ENCODE data around the gene PARP11.

Gene PARP11

DNA sequence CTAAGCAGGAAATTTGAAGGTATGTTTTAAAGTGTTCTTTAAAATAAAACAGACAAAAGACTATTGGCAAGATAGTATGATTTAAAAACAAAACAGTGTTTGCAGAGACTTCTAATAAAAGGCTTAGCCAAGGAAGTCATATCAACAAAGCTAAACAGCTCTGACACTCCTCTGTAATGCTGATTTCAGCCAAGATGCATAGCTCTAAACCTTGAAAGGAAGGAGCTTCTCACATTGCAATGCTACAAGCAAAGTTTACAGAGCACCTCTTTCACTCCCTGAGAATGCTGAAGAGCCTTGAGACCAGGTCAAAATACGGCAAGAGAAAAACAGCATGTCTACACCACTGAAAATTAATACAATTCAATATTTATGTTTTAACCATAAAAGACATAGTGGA is 51.8 kb downstream of the PARP11 start:
- no peak overlapping the region for H3K4me3 ChIP-seq (ENCODE audit: low read length)
- peaks cover 25% of the 10 kb centered on the region for H3K4me1 ChIP-seq (ENCODE audit: insufficient read depth, low read length)
- H3K9me3 ChIP-seq (ENCODE audit: insufficient read depth, low read depth, low read length) = no peaks in the 10 kb centered on the region
- no peak overlapping the region for H3K9ac ChIP-seq (ENCODE audit: low read depth, low read length)
- H3K27ac ChIP-seq (ENCODE audit: low read depth, low read length) = peak overlapping the region; percentile 85
- no peaks in the 10 kb centered on the region for H3K27me3 ChIP-seq (ENCODE audit: insufficient read depth, low read length)
- WGBS = 23% methylated on average over 1 of the region's 1 CpG
- H3K36me3 ChIP-seq (ENCODE audit: insufficient read depth, low read length) = peaks cover 10% of the 10 kb centered on the region

DNA sequence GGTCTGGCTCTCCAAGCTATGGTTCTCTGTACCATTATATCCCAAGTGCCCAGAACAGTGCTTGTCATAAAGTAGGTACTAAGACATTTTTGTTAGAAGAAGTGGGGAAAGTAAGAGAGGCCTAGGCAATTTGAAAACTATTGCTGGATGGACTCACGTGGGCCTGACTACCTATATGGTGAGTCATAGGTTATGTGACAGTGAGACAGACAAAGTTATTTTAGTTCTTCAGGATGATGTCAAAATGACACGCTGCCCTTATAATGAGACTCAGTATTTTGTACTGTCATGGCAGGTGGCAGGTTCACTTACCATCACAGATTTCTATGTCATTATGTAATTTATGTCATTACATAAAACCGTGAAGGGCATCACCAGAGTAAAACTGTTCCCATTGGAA is 53.1 kb downstream of the PARP11 start:
- WGBS = 89% methylated on average over 2 of the region's 3 CpGs
- H3K9ac ChIP-seq (ENCODE audit: low read depth, low read length) = no peak overlapping the region
- H3K4me1 ChIP-seq (ENCODE audit: insufficient read depth, low read length) = peaks cover 25% of the 10 kb centered on the region
- no peaks in the 10 kb centered on the region for H3K9me3 ChIP-seq (ENCODE audit: insufficient read depth, low read depth, low read length)
- no peaks in the 10 kb centered on the region for H3K27me3 ChIP-seq (ENCODE audit: insufficient read depth, low read length)
- no peak overlapping the region for H3K27ac ChIP-seq (ENCODE audit: low read depth, low read length)
- H3K36me3 ChIP-seq (ENCODE audit: insufficient read depth, low read length) = peaks cover 1% of the 10 kb centered on the region; the same call in 1 of the 2 replicates
- no peak overlapping the region for H3K4me3 ChIP-seq (ENCODE audit: low read length)

DNA sequence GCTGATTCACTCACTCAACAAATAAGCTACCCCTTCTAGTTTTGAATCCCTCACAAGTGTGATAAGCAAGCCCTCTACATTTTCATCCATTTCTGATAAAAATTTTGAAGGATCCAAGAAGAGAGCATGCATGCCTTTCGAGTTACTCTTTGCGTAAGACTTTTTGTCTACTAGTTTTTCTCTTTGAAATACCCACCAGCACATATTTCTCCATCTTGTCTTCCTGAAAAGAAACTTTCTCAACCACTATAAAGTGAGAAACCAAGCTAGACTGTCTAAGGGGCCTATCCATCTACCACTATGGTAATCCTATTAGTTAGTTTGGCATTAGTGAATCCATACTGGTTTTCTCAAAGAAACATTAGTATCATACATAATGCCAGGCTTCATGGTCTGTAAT is 56.9 kb downstream of the PARP11 start:
- Histone ChIP-seq H3K9me3 (ENCODE audit: insufficient read depth, low read depth, low read length) (no peaks in the 10 kb centered on the region), H3K4me1 (ENCODE audit: insufficient read depth, low read length) (peaks cover 13% of the 10 kb centered on the region), H3K4me3 (ENCODE audit: low read length) (no peak overlapping the region), H3K27me3 (ENCODE audit: insufficient read depth, low read length) (no peaks in the 10 kb centered on the region), H3K9ac (ENCODE audit: low read depth, low read length) (no peak overlapping the region), H3K36me3 (ENCODE audit: insufficient read depth, low read length) (peaks cover 15% of the 10 kb centered on the region), H3K27ac (ENCODE audit: low read depth, low read length) (no peak overlapping the region)
- WGBS = 92% methylated on average over 2 of the region's 2 CpGs

DNA sequence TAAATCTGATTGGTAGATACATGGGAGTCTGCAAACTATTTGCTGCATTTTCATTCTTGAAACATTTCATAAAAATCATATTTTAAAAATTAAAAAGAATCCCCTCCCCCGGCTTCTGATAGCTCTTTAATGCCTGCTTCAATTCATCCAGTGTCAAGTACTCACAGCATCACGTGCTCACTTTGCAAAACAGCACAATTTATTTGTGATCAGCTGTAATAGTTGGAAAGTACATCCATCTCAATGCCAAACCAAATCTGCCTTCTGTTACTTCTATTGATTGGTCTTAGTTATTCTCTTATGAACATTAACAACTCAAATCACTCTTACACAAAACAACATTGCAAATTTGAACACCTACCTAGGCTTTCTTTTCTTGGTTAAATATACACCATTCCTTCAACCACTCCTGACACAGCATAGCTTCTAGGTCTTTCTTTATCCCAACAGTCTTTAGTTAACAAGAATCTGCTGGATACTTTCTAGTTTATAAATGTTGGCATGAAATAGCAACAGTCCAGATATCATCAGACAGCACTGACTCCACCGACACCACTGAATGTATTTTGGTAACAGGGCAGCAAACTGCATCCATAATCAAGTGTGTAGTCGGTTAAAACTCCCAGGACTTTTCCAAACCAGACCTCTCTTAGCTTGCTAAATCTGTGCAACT is 58.0 kb downstream of the PARP11 start:
- no peak overlapping the region for H3K27ac ChIP-seq (ENCODE audit: low read depth, low read length)
- 92% methylated on average over 4 of the region's 4 CpGs for WGBS
- H3K4me1 ChIP-seq (ENCODE audit: insufficient read depth, low read length) = peaks cover 3% of the 10 kb centered on the region
- peaks cover 15% of the 10 kb centered on the region for H3K36me3 ChIP-seq (ENCODE audit: insufficient read depth, low read length)
- no peaks in the 10 kb centered on the region for H3K9me3 ChIP-seq (ENCODE audit: insufficient read depth, low read depth, low read length)
- no peak overlapping the region for H3K9ac ChIP-seq (ENCODE audit: low read depth, low read length)
- H3K4me3 ChIP-seq (ENCODE audit: low read length) = no peak overlapping the region
- no peaks in the 10 kb centered on the region for H3K27me3 ChIP-seq (ENCODE audit: insufficient read depth, low read length)

DNA sequence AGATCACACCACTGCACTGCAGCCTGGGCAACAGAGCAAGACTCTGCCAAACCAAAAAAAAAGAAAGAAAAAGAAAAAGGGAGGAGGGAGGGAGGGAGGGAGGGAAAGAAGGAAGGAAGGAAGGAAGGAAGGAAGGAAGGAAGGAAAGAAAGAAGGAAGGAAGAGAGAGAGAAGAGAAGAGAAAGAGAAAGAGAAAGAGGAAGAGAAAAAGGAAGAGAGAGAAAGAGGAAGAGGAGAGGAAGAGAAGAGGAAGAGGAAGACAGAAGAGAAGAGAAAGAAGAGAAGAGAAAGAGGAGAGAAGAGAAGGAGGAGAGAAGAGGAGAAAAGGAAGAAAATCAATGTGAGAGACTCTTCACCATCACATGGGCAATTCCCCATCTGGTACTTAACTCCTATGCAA is 62.7 kb downstream of the PARP11 start:
- H3K9ac ChIP-seq (ENCODE audit: low read depth, low read length) = no peak overlapping the region
- H3K9me3 ChIP-seq (ENCODE audit: insufficient read depth, low read depth, low read length) = no peaks in the 10 kb centered on the region
- H3K4me3 ChIP-seq (ENCODE audit: low read length) = no peak overlapping the region
- no peaks in the 10 kb centered on the region for H3K4me1 ChIP-seq (ENCODE audit: insufficient read depth, low read length)
- no peak overlapping the region for H3K27ac ChIP-seq (ENCODE audit: low read depth, low read length)
- H3K36me3 ChIP-seq (ENCODE audit: insufficient read depth, low read length) = peaks cover 15% of the 10 kb centered on the region
- no peaks in the 10 kb centered on the region for H3K27me3 ChIP-seq (ENCODE audit: insufficient read depth, low read length)

DNA sequence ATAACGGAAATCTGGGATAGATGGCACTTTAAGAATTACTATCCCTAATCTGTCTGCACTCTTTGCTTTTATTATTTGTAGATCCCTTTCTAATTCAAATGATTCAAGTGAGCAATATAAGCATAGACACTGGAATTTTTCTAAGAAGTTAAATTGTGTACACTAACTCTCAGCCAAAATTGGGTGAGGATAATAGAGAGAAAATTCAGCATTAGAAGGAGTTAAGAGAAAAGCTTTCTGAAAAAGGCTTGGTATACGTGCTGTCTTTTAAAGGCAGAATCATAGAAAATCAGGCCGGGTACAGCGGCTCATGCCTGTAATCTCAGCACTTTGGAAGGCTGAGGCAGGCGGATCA is 63.2 kb downstream of the PARP11 start:
- Histone ChIP-seq H3K27ac (ENCODE audit: low read depth, low read length) (no peak overlapping the region), H3K4me1 (ENCODE audit: insufficient read depth, low read length) (no peaks in the 10 kb centered on the region)

DNA sequence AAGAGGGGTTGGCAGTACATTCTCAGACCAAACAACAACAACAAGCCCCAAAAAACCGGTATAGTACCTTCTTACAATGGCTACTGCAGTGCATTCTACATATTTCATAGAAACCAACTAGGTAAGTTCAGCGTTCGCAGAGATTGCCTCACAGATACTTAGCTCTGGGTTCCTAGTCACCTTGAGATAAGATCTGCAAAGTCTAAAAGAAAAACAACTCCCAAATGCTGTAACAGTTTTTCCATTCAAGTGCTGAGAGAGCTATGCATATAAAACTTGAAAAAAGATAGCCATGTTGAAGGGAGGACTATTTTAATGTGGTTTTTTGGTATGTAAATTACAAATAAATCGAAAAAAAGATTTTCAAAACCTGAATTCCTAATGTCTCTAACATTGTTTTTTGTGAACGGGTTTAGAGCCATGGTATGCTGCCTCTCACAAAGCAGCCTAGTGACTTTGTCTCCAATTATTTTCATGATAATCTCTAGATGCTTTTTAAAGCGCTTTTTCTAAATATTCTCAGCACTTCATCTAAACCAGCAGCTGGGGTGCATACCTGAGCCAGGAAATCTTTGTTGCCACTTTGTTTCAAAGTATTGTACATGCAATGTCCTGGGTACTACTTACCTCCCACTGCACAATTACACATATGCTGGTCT is 63.7 kb downstream of the PARP11 start:
- H3K4me3 ChIP-seq (ENCODE audit: low read length) = no peak overlapping the region
- H3K27me3 ChIP-seq (ENCODE audit: insufficient read depth, low read length) = no peaks in the 10 kb centered on the region
- no peaks in the 10 kb centered on the region for H3K9me3 ChIP-seq (ENCODE audit: insufficient read depth, low read depth, low read length)
- H3K4me1 ChIP-seq (ENCODE audit: insufficient read depth, low read length) = no peaks in the 10 kb centered on the region
- peaks cover 11% of the 10 kb centered on the region; the same call in 1 of the 2 replicates for H3K36me3 ChIP-seq (ENCODE audit: insufficient read depth, low read length)
- WGBS = 89% methylated on average over 6 of the region's 6 CpGs
- no peak overlapping the region for H3K27ac ChIP-seq (ENCODE audit: low read depth, low read length)
- H3K9ac ChIP-seq (ENCODE audit: low read depth, low read length) = no peak overlapping the region

More for the DNA sequence above, 63.2 kb downstream of the PARP11 start:
- Histone ChIP-seq H3K9me3 (ENCODE audit: insufficient read depth, low read depth, low read length) (no peaks in the 10 kb centered on the region), H3K36me3 (ENCODE audit: insufficient read depth, low read length) (peaks cover 15% of the 10 kb centered on the region), H3K4me3 (ENCODE audit: low read length) (no peak overlapping the region), H3K9ac (ENCODE audit: low read depth, low read length) (no peak overlapping the region), H3K27me3 (ENCODE audit: insufficient read depth, low read length) (no peaks in the 10 kb centered on the region)
- 93% methylated on average over 5 of the region's 5 CpGs for WGBS

DNA sequence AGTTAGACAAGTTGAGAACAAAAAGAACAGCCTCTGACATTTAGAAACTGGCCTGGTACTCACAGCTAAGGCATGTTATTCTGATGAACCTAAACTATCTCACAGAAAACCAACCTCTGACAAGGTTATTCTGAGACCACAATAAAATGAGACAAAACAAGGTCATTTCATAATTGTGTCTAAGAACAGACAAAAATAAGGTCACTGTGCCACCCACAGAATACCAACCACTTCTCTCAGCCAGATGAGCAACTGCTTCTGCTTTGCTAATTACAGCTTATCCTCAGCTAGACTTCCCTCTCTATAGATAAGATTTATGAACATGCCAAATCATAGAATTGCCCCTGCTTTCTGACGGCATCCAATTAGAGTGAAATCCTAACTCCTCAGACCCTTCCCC is 68.1 kb downstream of the PARP11 start:
- 96% methylated on average over 1 of the region's 1 CpG for WGBS
- H3K36me3 ChIP-seq (ENCODE audit: insufficient read depth, low read length) = no peaks in the 10 kb centered on the region
- no peaks in the 10 kb centered on the region for H3K9me3 ChIP-seq (ENCODE audit: insufficient read depth, low read depth, low read length)
- no peak overlapping the region for H3K27ac ChIP-seq (ENCODE audit: low read depth, low read length)
- H3K4me1 ChIP-seq (ENCODE audit: insufficient read depth, low read length) = no peaks in the 10 kb centered on the region
- no peaks in the 10 kb centered on the region for H3K27me3 ChIP-seq (ENCODE audit: insufficient read depth, low read length)
- H3K4me3 ChIP-seq (ENCODE audit: low read length) = no peak overlapping the region
- no peak overlapping the region for H3K9ac ChIP-seq (ENCODE audit: low read depth, low read length)

DNA sequence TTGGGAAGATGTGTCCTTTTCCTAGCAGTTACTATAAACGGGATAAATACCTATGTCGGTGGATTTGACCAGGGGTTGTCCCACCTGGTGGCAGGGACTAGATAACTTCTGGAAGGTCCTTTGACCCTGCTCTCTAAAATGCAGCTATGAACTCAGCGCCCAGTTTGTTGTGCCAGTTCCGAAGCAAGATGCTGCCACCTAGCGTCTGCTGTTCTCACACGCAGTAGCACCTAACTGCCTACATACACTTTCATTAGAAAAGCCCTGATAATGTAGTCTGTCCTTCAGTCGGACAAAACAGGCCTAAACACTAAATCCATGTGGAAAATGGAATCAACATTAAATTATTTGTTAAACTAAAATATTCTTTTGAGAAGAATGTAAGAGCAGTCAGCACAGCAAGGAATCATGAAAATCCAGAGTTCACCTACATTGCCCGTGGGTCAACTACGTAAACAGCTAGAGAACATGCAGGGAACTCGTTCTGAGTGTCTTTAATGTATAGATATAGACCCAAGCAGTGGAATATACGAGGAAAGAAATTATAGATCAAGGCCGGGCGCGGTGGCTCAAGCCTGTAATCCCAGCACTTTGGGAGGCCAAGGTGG is 69.2 kb downstream of the PARP11 start:
- H3K9me3 ChIP-seq (ENCODE audit: insufficient read depth, low read depth, low read length) = no peaks in the 10 kb centered on the region
- 54% methylated on average over 14 of the region's 14 CpGs for WGBS
- no peaks in the 10 kb centered on the region for H3K27me3 ChIP-seq (ENCODE audit: insufficient read depth, low read length)
- no peak overlapping the region for H3K4me3 ChIP-seq (ENCODE audit: low read length)
- H3K27ac ChIP-seq (ENCODE audit: low read depth, low read length) = no peak overlapping the region
- H3K4me1 ChIP-seq (ENCODE audit: insufficient read depth, low read length) = no peaks in the 10 kb centered on the region; the same call in 1 of the 2 replicates
- H3K9ac ChIP-seq (ENCODE audit: low read depth, low read length) = no peak overlapping the region
- H3K36me3 ChIP-seq (ENCODE audit: insufficient read depth, low read length) = no peaks in the 10 kb centered on the region

DNA sequence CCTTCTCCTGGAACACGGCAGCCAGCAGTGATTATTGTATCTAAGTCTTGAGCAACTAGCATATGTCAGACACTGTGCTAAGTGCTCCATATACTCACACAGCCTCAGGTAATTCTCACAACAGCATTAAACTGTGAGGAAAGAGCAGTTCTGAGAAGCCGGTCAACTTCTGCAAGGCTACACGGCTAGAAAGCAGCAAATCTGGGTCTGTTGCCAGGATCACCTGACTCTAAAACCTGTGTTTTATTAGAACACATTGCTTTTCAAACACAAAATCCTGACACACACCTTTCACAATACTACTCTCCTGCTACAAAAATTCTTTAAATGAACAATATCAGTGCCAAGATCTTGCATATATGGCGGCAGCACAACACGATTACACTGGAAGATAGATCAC is 70.5 kb downstream of the PARP11 start:
- Histone ChIP-seq H3K27ac (ENCODE audit: low read depth, low read length) (no peak overlapping the region), H3K9me3 (ENCODE audit: insufficient read depth, low read depth, low read length) (no peaks in the 10 kb centered on the region), H3K9ac (ENCODE audit: low read depth, low read length) (no peak overlapping the region), H3K36me3 (ENCODE audit: insufficient read depth, low read length) (0 out of 2 replicates have a peak, but pooled peaks cover 6% of the 10 kb centered on the region), H3K4me3 (ENCODE audit: low read length) (no peak overlapping the region), H3K4me1 (ENCODE audit: insufficient read depth, low read length) (no peaks in the 10 kb centered on the region; the same call in 1 of the 2 replicates), H3K27me3 (ENCODE audit: insufficient read depth, low read length) (no peaks in the 10 kb centered on the region)
- WGBS = 95% methylated on average over 5 of the region's 5 CpGs

DNA sequence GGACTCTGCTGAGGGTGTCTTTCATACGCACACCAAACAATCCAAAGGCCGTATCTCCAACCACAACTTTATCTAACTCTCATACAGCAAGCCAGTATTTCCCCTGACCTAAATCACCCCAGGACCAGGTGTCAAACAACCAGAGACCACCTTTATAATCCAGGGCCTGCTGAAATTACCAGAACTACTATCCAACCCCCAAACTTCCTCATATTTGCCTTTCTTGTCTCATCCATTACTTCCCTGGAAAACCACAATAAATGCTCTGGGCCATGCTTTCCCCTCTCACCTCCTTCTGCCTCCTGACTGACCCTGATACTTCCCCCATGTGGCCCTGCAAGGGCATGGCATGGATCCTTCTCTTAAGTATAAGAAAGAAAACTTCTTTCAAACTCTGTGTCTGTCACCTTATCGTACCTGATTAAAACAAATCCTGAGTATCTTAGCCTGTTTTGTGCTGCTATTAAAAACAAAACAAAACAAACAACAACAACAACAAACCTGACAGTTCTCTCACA is 75.6 kb downstream of the PARP11 start:
- H3K27me3 ChIP-seq (ENCODE audit: insufficient read depth, low read length) = no peaks in the 10 kb centered on the region
- WGBS = 91% methylated on average over 3 of the region's 3 CpGs

More for the DNA sequence above, 75.6 kb downstream of the PARP11 start:
- Histone ChIP-seq H3K4me3 (ENCODE audit: low read length) (no peak overlapping the region), H3K36me3 (ENCODE audit: insufficient read depth, low read length) (0 out of 2 replicates have a peak, but pooled peaks cover 6% of the 10 kb centered on the region), H3K9me3 (ENCODE audit: insufficient read depth, low read depth, low read length) (no peaks in the 10 kb centered on the region), H3K9ac (ENCODE audit: low read depth, low read length) (no peak overlapping the region), H3K27ac (ENCODE audit: low read depth, low read length) (no peak overlapping the region), H3K4me1 (ENCODE audit: insufficient read depth, low read length) (peaks cover 9% of the 10 kb centered on the region)

Measured in HUES64 (cell line).